Endothelial cell of umbilical vein (primary cell): ENCODE results near the gene NLGN2. TPM values are rescaled to one million over a fixed set of nuclear protein-coding genes. Genes with fewer than 3 reads are reported as not detected.
A peak's percentile ranks its signal among the peaks of the same experiment; 100 is the strongest.

Experiments
- BruUV-seq: library from RNA; stranded (reverse); fragments of 400-500 nt; replicated peaks from 2 replicates; lab custom pipeline; 2021; lab: Mats Ljungman, UMichigan
- CTCF ChIA-PET: fragments of 300-600, 350-600 bp; sonication (Branson Sonifier 250); formaldehyde crosslinking; loops from one replicate; lab custom pipeline; 2021; ENCODE audit warnings: antibody characterized with exemption, inconsistent platforms; lab: Charles Lee
- POLR2A ChIA-PET: fragments of 300-600, 350-600 bp; sonication (Branson Sonifier 250); formaldehyde crosslinking; loops from one replicate; lab custom pipeline; 2021; ENCODE audit warnings: antibody characterized with exemption, inconsistent platforms; lab: Charles Lee
- DNase-seq: peaks from one replicate; pipeline ENCODE4 v3.0.0-alpha.2; 2011; ENCODE audit warnings: low read depth, low spot score
- FAIRE-seq: peaks from 2 replicates; lab custom pipeline; 2011; peaks lifted over from hg19 to GRCh38; lab: Jason Lieb, UNC
- H2AFZ ChIP-seq: 2 replicates; pipeline ENCODE4 v1.6.0; 2012; ENCODE audit warnings: low read depth, low read length, control low read depth, inconsistent platforms
- H3K27ac ChIP-seq: 2 replicates; pipeline ENCODE4 v1.5.1; 2011; ENCODE audit warnings: low read depth, mild to moderate bottlenecking, control low read depth, low read length, moderate library complexity; ENCODE audit not compliant: insufficient read depth
- H3K27me3 ChIP-seq, 2 experiments: 2 replicates each; pipeline versions ENCODE4 v1.6.0 to v1.6.1; 2011; ENCODE audit warnings: low read length in 2 of 2, mixed read lengths in 1 of 2; ENCODE audit not compliant: control insufficient read depth in 2 of 2, insufficient read depth in 2 of 2
- H3K36me3 ChIP-seq, 2 experiments: 2 replicates in 1 of 2; 3 replicates in 1 of 2; pipeline ENCODE4 v1.5.1; 2011; ENCODE audit warnings: low read length in 2 of 2, mild to moderate bottlenecking in 1 of 2, moderate library complexity in 1 of 2; ENCODE audit not compliant: control insufficient read depth in 2 of 2, insufficient read depth in 2 of 2; ENCODE audit errors: extremely low read depth in 1 of 2
- H3K4me1 ChIP-seq: 3 replicates; pipeline ENCODE4 v1.5.1; 2011; ENCODE audit warnings: mild to moderate bottlenecking, low read length; ENCODE audit not compliant: control insufficient read depth, insufficient read depth; ENCODE audit errors: extremely low read depth
- H3K4me2 ChIP-seq: 2 replicates; pipeline ENCODE4 v1.6.1; 2011; ENCODE audit warnings: low read length, control low read depth, mixed read lengths; ENCODE audit not compliant: insufficient read depth
- H3K4me3 ChIP-seq, 3 experiments: fragments of 200-600 bp in 1 of 3; sonication (generic), shearing (Covaris generic) in 1 of 3; replicated peaks in 1 of 3; 2 replicates each; pipeline ENCODE4 v1.5.1; 2011 to 2016; ENCODE audit warnings: control low read depth in 3 of 3, low read length in 3 of 3, mild to moderate bottlenecking in 2 of 3, inconsistent platforms in 1 of 3, low read depth in 1 of 3, moderate library complexity in 1 of 3; ENCODE audit not compliant: insufficient read depth in 1 of 3
- H3K79me2 ChIP-seq: 2 replicates; pipeline ENCODE4 v1.6.0; 2012; ENCODE audit warnings: low read length, inconsistent platforms; ENCODE audit not compliant: control insufficient read depth, insufficient read depth
- H3K9ac ChIP-seq: replicated peaks from 2 replicates; pipeline ENCODE3; 2011; ENCODE audit warnings: low read length, control low read depth; ENCODE audit not compliant: insufficient read depth; ENCODE audit errors: extremely low read depth
- H3K9me1 ChIP-seq: replicated peaks from 3 replicates; pipeline ENCODE4 v1.6.0; 2011; ENCODE audit warnings: mild to moderate bottlenecking, low read length; ENCODE audit not compliant: control insufficient read depth, insufficient read depth; ENCODE audit errors: extremely low read depth
- H3K9me3 ChIP-seq: replicated peaks from 2 replicates; pipeline ENCODE4 v1.5.1; 2012; ENCODE audit warnings: low read length, inconsistent platforms; ENCODE audit not compliant: control insufficient read depth, insufficient read depth
- H4K20me1 ChIP-seq: replicated peaks from 2 replicates; pipeline ENCODE3; 2011; ENCODE audit warnings: mild to moderate bottlenecking, low read length; ENCODE audit not compliant: control insufficient read depth, insufficient read depth; ENCODE audit errors: extremely low read depth
- CTCF ChIP-seq, 2 donors: IDR thresholded peaks; 1 replicate in 1 of 2; 2 replicates in 1 of 2; pipeline ENCODE4 v1.5.1; 2011; ENCODE audit warnings: low read length in 2 of 2, mild to moderate bottlenecking in 2 of 2, moderate library complexity in 2 of 2, control low read depth in 1 of 2, inconsistent platforms in 1 of 2, low read depth in 1 of 2; ENCODE audit not compliant: insufficient read depth in 1 of 2; ENCODE audit errors: extremely low read depth in 1 of 2
- EZH2 ChIP-seq: IDR thresholded peaks from 2 replicates; pipeline ENCODE4 v1.6.1; 2012; ENCODE audit warnings: borderline replicate concordance, low read depth, mild to moderate bottlenecking, moderate library complexity, low read length, inconsistent platforms; ENCODE audit not compliant: severe bottlenecking
- FOS ChIP-seq: IDR thresholded peaks from 2 replicates; pipeline ENCODE4 v1.6.1; 2011; ENCODE audit warnings: mild to moderate bottlenecking, low read length, moderate library complexity, borderline replicate concordance; ENCODE audit not compliant: insufficient read depth
- GATA2 ChIP-seq: IDR thresholded peaks from 2 replicates; pipeline ENCODE4 v1.7.0; 2011; ENCODE audit warnings: low read depth, mild to moderate bottlenecking, moderate library complexity, mixed read lengths, low read length; ENCODE audit not compliant: insufficient read length, insufficient read depth
- MAX ChIP-seq: IDR thresholded peaks from 2 replicates; pipeline ENCODE4 v1.6.1; 2011; ENCODE audit not compliant: insufficient read depth, insufficient read length
- MYC ChIP-seq: IDR thresholded peaks from one replicate; pipeline ENCODE4 v1.6.1; 2011; ENCODE audit warnings: mild to moderate bottlenecking, low read depth, low read length
- POLR2A ChIP-seq: IDR thresholded peaks from 2 replicates; pipeline ENCODE4 v1.6.1; 2012; ENCODE audit warnings: low read depth, mild to moderate bottlenecking, control low read depth, low read length
- POLR2AphosphoS5 ChIP-seq: IDR thresholded peaks from 2 replicates; pipeline ENCODE4 v1.6.1; 2012; ENCODE audit warnings: low read depth, mild to moderate bottlenecking, control low read depth, low read length, moderate library complexity; ENCODE audit not compliant: insufficient read depth
- dilution Hi-C: fragments of 300-500 bp; cut with MboI; formaldehyde crosslinking; loops from one replicate; pipeline ENCODE4 v1.15.0; 2019; ENCODE audit warnings: low sequenced_read_pairs; ENCODE audit not compliant: extremely low pct_ligation_motif_present
- intact Hi-C: fragments of 100-400 bp; cut with micrococcal nuclease; formaldehyde crosslinking; loops from one replicate; pipeline ENCODE4 v1.10.0; 2022
- polyA plus RNA-seq, 4 experiments: library from polyadenylated mRNA; depleted of rRNA in 3 of 4; stranded (reverse) in 3 of 4; unstranded in 1 of 4; fragments of >200 nt; gene quantifications; 2 replicates each; pipeline versions ENCODE4 v1.2.1 to v1.2.3, GENCODE V29; 2011 to 2012; ENCODE audit warnings: missing spikeins in 1 of 4
- total RNA-seq: library from RNA; stranded (reverse); gene quantifications from 2 replicates; pipeline ENCODE4 v1.2.3, GENCODE V29; 2021

The NLGN2 gene
- total and polyA plus RNA-seq, 2 donors (not counting 3 experiments of a cell fraction or from before 2014, with no cell fraction given): 15.4 to 25.9 TPM

GRCh38 chr17:7439462-7440112 is 31.9 kb downstream of the NLGN2 start, which contains the start of gene FGF11:
Gene FGF11 (plus strand): TSS chr17:7439512. CDS start chr17:7439621, 109 bp downstream.
- Histone ChIP-seq H3K4me1 (peaks cover 28% of the 10 kb centered on the region), H3K9ac (no peak within 1 kb of the TSS), H2AFZ (peak within 1 kb of the TSS; percentile 65), H3K27ac (no peak within 1 kb of the TSS), H3K4me2 (peak within 1 kb of the TSS; percentile 63), H3K9me1 (no peaks in the 10 kb centered on the region), H4K20me1 (no peaks in the 10 kb centered on the region), H3K79me2 (no peaks in the 10 kb centered on the region), H3K9me3 (no peaks in the 10 kb centered on the region), H3K36me3 (no peaks in the 10 kb centered on the region), H3K27me3 (peaks cover 20 to 28% of the 10 kb centered on the region in 2 experiments), H3K4me3 (peak within 1 kb of the TSS; percentile 27 to 30 (median 29))
- DNase-seq: no peak
- TF ChIP-seq POLR2A (no peak), GATA2 (no peak), FOS (no peak), POLR2AphosphoS5 (no peak), MYC (no peak), MAX (no peak), EZH2 (peak; percentile 84), CTCF (IDR thresholded peaks at IDR 0.05; ENCODE audit: extremely low read depth in 1 of 2, insufficient read depth in 1 of 2, low read depth in 1 of 2, low read length in 2 of 2) (no peak)
- intact Hi-C loops (loop anchor here (5.0 kb wide), 2 partner anchors 187 to 248 kb away; partner anchors contain the start of genes CTDNEP1, ELP5, TP53 and WRAP53), dilution Hi-C loops (no loop called here)
- no peak for FAIRE-seq
- ChIA-PET POLR2A (interaction anchor here (1.1 to 1.6 kb wide), 2 partner anchors 39 to 45 kb away, joined by 3 to 6 read pairs; partner anchors contain the start of genes POLR2A and ZBTB4), CTCF (interaction anchor here (0.8 to 3.0 kb wide), 4 partner anchors 9 to 121 kb away, joined by 3 to 17 read pairs (median 4); partner anchors contain the start of gene PLSCR3)
- BruUV-seq: no TSS peak
